Measurements from ENCODE around the gene RBM10. TPM values are rescaled to one million over a fixed set of nuclear protein-coding genes. Genes with fewer than 3 reads are reported as not detected.

RBM10 gene
- total and polyA plus RNA-seq, 9 of the 15 experiments (the other 6 are each of a cell fraction or from before 2014, with no cell fraction given), result 1.1 to 61.7 (median 31.5) TPM

DNA sequence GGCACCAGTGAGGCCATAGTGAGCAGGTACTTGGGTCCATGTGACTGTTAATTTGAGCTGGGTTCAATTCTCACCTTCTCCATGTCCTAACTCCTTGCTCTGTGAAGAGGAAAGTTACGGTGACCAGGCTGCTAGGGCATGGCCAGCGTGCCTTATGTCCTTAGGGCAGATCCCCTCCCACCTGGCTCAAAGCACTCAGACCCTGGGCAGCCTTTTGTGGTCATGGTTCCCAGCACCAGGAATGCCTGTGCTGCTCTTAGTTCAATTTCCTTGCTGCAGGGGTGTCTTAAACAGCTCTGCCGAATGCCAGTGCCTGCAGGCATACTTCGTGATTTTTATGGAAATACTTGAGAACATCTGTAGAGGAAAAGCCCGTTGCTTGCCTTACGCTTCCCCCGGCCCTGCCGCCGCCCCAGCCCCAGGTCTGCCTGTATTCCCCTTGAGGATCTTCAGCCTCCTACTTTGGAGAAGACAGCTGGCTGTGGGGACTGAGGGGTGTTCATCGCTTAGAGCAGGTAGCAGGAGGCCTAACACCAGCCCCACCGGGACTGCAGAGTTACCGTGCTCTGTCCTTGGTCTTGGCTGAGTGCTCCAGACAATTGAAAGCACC, 70.4 kb downstream of the RBM10 start:
- DNase-seq (ENCODE audit: extremely low read depth in 1 of 4, low spot score in 3 of 4) (no peak), ATAC-seq (no peak), FAIRE-seq (no peak)
- no peak overlapping the region; a peak in 1 of 4 replicates for H3K9ac ChIP-seq (ENCODE audit: insufficient read depth in 1 of 2, low read depth in 2 of 2, low read length in 2 of 2)
- H3K4me1 ChIP-seq (replicated peaks in 1 of 2; ENCODE audit: control insufficient read depth in 2 of 2, insufficient read depth in 2 of 2, low read length in 2 of 2), result peaks cover 14 to 26% of the 10 kb centered on the region in 2 experiments; a peak in 4 of 5 replicates
- no peak overlapping the region for H3K4me2 ChIP-seq (ENCODE audit: insufficient read depth, low read length)
- POLR2A ChIA-PET, result no interaction called here
- H3K4me3 ChIP-seq, result no peak overlapping the region
- CTCF ChIA-PET (ENCODE audit: low intra/inter-chr PET ratio), result no interaction called here
- peaks cover 7% of the 10 kb centered on the region for H3K9me1 ChIP-seq (ENCODE audit: control insufficient read depth, insufficient read depth, low read length)
- WGBS (ENCODE audit: insufficient coverage, low coverage, missing lambda C conversion rate), result 89% methylated on average over 6 of the region's 12 CpGs
- in situ Hi-C loops (cut with MboI) (no loop called here), intact Hi-C loops (cut with micrococcal nuclease) (no loop called here)
- TF ChIP-seq FOXM1 (IDR thresholded peaks at IDR 0.05; ENCODE audit: low read depth), result no peak
- no peak for TF ChIP-seq FOXM1 (CRISPR knock-in tag; IDR thresholded peaks at IDR 0.05; ENCODE audit: low read depth)
- no peak for TF ChIP-seq ZNF311 (CRISPR knock-in tag; IDR thresholded peaks at IDR 0.05)
- TF ChIP-seq, protein P1, sequence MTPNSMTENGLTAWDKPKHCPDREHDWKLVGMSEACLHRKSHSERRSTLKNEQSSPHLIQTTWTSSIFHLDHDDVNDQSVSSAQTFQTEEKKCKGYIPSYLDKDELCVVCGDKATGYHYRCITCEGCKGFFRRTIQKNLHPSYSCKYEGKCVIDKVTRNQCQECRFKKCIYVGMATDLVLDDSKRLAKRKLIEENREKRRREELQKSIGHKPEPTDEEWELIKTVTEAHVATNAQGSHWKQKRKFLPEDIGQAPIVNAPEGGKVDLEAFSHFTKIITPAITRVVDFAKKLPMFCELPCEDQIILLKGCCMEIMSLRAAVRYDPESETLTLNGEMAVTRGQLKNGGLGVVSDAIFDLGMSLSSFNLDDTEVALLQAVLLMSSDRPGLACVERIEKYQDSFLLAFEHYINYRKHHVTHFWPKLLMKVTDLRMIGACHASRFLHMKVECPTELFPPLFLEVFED (CRISPR knock-in tag; conservative IDR thresholded peaks at IDR 0.05), result no peak
- TF ChIP-seq HDAC1 (IDR thresholded peaks at IDR 0.05), result no peak
- no peak for TF ChIP-seq RBBP5 (IDR thresholded peaks at IDR 0.05; ENCODE audit: borderline replicate concordance, insufficient read depth, low read length, poor library complexity, severe bottlenecking)
- TF ChIP-seq, protein P2, sequence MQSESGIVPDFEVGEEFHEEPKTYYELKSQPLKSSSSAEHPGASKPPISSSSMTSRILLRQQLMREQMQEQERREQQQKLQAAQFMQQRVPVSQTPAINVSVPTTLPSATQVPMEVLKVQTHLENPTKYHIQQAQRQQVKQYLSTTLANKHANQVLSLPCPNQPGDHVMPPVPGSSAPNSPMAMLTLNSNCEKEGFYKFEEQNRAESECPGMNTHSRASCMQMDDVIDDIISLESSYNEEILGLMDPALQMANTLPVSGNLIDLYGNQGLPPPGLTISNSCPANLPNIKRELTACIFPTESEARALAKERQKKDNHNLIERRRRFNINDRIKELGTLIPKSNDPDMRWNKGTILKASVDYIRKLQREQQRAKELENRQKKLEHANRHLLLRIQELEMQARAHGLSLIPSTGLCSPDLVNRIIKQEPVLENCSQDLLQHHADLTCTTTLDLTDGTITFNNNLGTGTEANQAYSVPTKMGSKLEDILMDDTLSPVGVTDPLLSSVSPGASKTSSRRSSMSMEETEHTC (IDR thresholded peaks at IDR 0.05), result no peak
- TF ChIP-seq, protein P3, sequence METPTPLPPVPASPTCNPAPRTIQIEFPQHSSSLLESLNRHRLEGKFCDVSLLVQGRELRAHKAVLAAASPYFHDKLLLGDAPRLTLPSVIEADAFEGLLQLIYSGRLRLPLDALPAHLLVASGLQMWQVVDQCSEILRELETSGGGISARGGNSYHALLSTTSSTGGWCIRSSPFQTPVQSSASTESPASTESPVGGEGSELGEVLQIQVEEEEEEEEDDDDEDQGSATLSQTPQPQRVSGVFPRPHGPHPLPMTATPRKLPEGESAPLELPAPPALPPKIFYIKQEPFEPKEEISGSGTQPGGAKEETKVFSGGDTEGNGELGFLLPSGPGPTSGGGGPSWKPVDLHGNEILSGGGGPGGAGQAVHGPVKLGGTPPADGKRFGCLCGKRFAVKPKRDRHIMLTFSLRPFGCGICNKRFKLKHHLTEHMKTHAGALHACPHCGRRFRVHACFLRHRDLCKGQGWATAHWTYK (CRISPR knock-in tag; IDR thresholded peaks at IDR 0.05), result no peak
- TF ChIP-seq TAF7 (tag; IDR thresholded peaks at IDR 0.05), result no peak
- TF ChIP-seq NR2C1 (IDR thresholded peaks at IDR 0.05), result no peak
- no peak for TF ChIP-seq NR2C1 (tag; IDR thresholded peaks at IDR 0.05)
- no peak for TF ChIP-seq ZBTB12 (CRISPR knock-in tag; IDR thresholded peaks at IDR 0.05)
- no peak for TF ChIP-seq RBM14 (IDR thresholded peaks at IDR 0.05; ENCODE audit: borderline replicate concordance, insufficient read depth, low read depth, low read length)
- no peak for TF ChIP-seq EZH2 (IDR thresholded peaks at IDR 0.05; ENCODE audit: borderline replicate concordance, low read depth, low read length)
- TF ChIP-seq CBFA2T3 (IDR thresholded peaks at IDR 0.05), result no peak
- no peak for TF ChIP-seq ZNF232 (CRISPR knock-in tag; IDR thresholded peaks at IDR 0.05)
- TF ChIP-seq ZKSCAN3 (CRISPR knock-in tag; IDR thresholded peaks at IDR 0.05), result no peak
- no peak for TF ChIP-seq U2AF1 (optimal IDR thresholded peaks at IDR 0.05; ENCODE audit: low read depth, low read length)
- H2AFZ ChIP-seq (ENCODE audit: low read depth, low read length), result no peak overlapping the region
- no peaks in the 10 kb centered on the region for H3K27me3 ChIP-seq (ENCODE audit: control insufficient read depth in 2 of 2, insufficient read depth in 2 of 2, low read length in 2 of 2)
- H3K36me3 ChIP-seq (ENCODE audit: control insufficient read depth, insufficient read depth, low read length), result peaks cover 61% of the 10 kb centered on the region; the same call in 2 of the 3 replicates
- no TSS peak for BruUV-seq (replicated peaks)
- H3K79me2 ChIP-seq (ENCODE audit: control insufficient read depth, insufficient read depth, low read length), result peaks cover 22% of the 10 kb centered on the region
- peaks cover 21% of the 10 kb centered on the region for H4K20me1 ChIP-seq (replicated peaks; ENCODE audit: control insufficient read depth, insufficient read depth, low read length)
- no peaks in the 10 kb centered on the region for H3K9me3 ChIP-seq (replicated peaks; ENCODE audit: control insufficient read depth, insufficient read depth, low read depth, low read length)
- H3K27ac ChIP-seq (ENCODE audit: extremely low read depth, low read depth, low read length), result no peak overlapping the region
